A172 (cell line): ENCODE results near the gene TMEM190. TPM values are rescaled to one million over a fixed set of nuclear protein-coding genes. Genes with fewer than 3 reads are reported as not detected.
"Not testable (repeated sequence)": the region's sequence is repeated elsewhere in the genome, so short reads cannot be mapped to it uniquely, and the experiment has no call there.

Experiments used
- DNase-seq: peaks from one replicate; pipeline ENCODE4 v3.0.0-alpha.2; 2015; ENCODE audit warnings: low spot score
- total RNA-seq: library from RNA; depleted of rRNA; stranded (reverse); fragments of >200 nt; shearing (Covaris generic); gene quantifications from 2 replicates; pipeline ENCODE4 v1.2.3, GENCODE V29; 2014; rRNA removed

Gene TMEM190
- total RNA-seq = not detected in 2 replicates

- DNase-seq = no peak
These were observed at the start of gene TMEM190 for GRCh38 chr19:55376241-55376933. Gene TMEM190, plus strand, starts transcription at chr19:55376826. Its CDS starts 28 bp downstream, at chr19:55376854.

GRCh38 chr19:55328774-55329318 lies 47.8 kb upstream of the TMEM190 start:
- not testable (repeated sequence) for DNase-seq

GRCh38 chr19:55329791-55330190 lies 46.8 kb upstream of the TMEM190 start:
- peak; percentile 75 for DNase-seq

GRCh38 chr19:55333870-55334269 lies 42.8 kb upstream of the TMEM190 start:
- no peak for DNase-seq

- no peak for DNase-seq
These were observed 40.5 kb upstream of the TMEM190 start for GRCh38 chr19:55336101-55336500.

GRCh38 chr19:55339105-55339888 lies 37.3 kb upstream of the TMEM190 start, which contains the start of gene KMT5C:
Gene KMT5C, plus strand, starts transcription at chr19:55339876. Its CDS starts 2,061 bp downstream, at chr19:55341937.
- DNase-seq = peak; percentile 100

- DNase-seq = no peak
These were observed 36.5 kb upstream of the TMEM190 start for GRCh38 chr19:55339889-55340783.

- DNase-seq = no peak
These were observed 35.9 kb upstream of the TMEM190 start for GRCh38 chr19:55340784-55341147.

GRCh38 chr19:55341171-55341588 lies 35.4 kb upstream of the TMEM190 start:
- DNase-seq = peak; percentile 83

- DNase-seq = no peak
These were observed 34.8 kb upstream of the TMEM190 start for GRCh38 chr19:55341595-55342531.

GRCh38 chr19:55344444-55344843 lies 32.2 kb upstream of the TMEM190 start:
- DNase-seq = peak; percentile 56

- DNase-seq = no peak
These were observed 31.4 kb upstream of the TMEM190 start for GRCh38 chr19:55345101-55345817.

- DNase-seq = peak; percentile 93
These were observed 30.6 kb upstream of the TMEM190 start for GRCh38 chr19:55345818-55346724.

- no peak for DNase-seq
These were observed 29.7 kb upstream of the TMEM190 start for GRCh38 chr19:55346725-55347441.

- DNase-seq = no peak
These were observed 29.1 kb upstream of the TMEM190 start for GRCh38 chr19:55347442-55348009.

- DNase-seq = no peak
These were observed 28.1 kb upstream of the TMEM190 start for GRCh38 chr19:55348317-55349034.
